ENCODE measurements around the gene PDK1. TPM values are rescaled to one million over a fixed set of nuclear protein-coding genes. Genes with fewer than 3 reads are reported as not detected.
"Not testable (repeated sequence)": the region's sequence is repeated elsewhere in the genome, so short reads cannot be mapped to it uniquely, and the experiment has no call there.

Gene PDK1
- total and polyA plus RNA-seq, 11 donors, result 6.7 to 69.0 (median 49.5) TPM

DNA sequence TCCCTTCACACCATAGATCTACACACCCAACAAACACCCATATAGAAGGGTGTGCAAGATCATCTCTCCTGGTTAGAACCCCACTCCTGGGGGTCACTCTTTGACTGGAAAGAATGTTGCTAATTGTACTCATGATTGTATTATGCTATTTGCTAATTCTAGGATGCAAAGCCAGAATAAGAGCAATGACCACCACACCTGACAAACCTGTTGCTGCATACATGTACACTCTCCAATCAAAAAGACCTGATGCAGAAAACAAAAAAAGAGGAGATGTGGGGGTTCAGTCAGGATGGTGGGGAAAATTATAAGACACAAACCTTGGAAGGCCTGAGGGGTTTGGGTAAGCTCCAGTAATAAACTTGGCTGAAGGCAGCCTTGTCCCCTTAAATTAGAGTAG is 36.9 kb upstream of the PDK1 start:
- no peak for DNase-seq
- Histone ChIP-seq H3K27me3 (no peaks in the 10 kb centered on the region), H3K27ac (no peak overlapping the region), H3K4me3 (no peak overlapping the region), H3K36me3 (no peaks in the 10 kb centered on the region), H3K4me1 (no peaks in the 10 kb centered on the region), H3K9me3 (peaks cover 0 to 22% (median under 1%) of the 10 kb centered on the region in 12 donors)
- intact Hi-C loops (cut with DNase I), result no loop called here
- no peak for ATAC-seq
- TF ChIP-seq POLR2A (IDR thresholded peaks at IDR 0.05), result no peak
- TF ChIP-seq, protein P1, sequence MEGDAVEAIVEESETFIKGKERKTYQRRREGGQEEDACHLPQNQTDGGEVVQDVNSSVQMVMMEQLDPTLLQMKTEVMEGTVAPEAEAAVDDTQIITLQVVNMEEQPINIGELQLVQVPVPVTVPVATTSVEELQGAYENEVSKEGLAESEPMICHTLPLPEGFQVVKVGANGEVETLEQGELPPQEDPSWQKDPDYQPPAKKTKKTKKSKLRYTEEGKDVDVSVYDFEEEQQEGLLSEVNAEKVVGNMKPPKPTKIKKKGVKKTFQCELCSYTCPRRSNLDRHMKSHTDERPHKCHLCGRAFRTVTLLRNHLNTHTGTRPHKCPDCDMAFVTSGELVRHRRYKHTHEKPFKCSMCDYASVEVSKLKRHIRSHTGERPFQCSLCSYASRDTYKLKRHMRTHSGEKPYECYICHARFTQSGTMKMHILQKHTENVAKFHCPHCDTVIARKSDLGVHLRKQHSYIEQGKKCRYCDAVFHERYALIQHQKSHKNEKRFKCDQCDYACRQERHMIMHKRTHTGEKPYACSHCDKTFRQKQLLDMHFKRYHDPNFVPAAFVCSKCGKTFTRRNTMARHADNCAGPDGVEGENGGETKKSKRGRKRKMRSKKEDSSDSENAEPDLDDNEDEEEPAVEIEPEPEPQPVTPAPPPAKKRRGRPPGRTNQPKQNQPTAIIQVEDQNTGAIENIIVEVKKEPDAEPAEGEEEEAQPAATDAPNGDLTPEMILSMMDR (IDR thresholded peaks at IDR 0.05), result no peak

DNA sequence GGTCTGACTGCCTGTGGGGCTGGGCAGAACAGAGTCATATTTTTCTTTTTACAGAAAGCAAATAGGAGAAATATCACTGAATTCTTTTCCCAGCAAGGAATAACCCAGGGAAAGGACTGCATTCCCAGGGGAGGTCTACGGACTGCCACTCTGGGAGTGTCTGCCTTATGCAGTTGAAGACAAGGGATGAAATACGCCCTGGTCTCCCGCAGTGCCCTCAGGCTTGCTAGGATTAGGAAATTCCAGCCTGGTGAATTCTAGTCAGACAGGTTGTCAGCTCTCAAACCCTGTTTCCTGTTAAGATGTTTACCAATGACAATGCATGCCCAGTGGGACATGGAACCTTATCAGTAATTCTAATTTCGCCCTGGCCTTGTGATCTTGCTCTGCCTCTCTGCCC is 30.3 kb upstream of the PDK1 start:
- Histone ChIP-seq H3K27me3 (no peaks in the 10 kb centered on the region), H3K9me3 (peaks cover 0 to 41% (median 9%) of the 10 kb centered on the region in 12 donors), H3K4me1 (no peaks in the 10 kb centered on the region), H3K4me3 (no peak overlapping the region), H3K27ac (no peak overlapping the region), H3K36me3 (no peaks in the 10 kb centered on the region)
- ATAC-seq, result no peak
- intact Hi-C loops (cut with DNase I), result no loop called here
- DNase-seq, result no peak
- no peak for TF ChIP-seq POLR2A (IDR thresholded peaks at IDR 0.05)
- TF ChIP-seq, protein P1 (IDR thresholded peaks at IDR 0.05), result no peak
- WGBS, 4 donors, result 92 to 97% (median 95%) methylated on average over 4 of the region's 4 CpGs

DNA sequence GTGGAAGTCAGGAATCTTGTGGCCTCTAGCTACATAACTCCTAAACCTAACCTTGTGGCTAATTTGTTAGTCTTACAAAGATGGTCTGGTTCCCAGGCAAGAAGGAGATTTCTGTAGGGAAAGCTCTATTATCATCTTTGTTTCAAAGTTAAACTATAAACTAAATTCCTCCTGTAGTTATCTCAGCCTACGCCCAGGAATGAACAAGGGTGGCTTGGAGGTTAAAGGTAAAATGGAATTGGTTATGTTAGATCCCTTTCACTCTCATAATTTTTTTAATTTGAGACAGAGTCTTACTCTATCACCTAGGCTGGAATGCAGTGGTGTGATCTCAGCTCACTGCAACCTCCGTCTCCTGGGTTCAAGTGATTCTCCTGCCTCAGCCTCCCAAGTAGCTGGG is 24.6 kb upstream of the PDK1 start:
- intact Hi-C loops (cut with DNase I), result no loop called here
- ATAC-seq, result no peak
- 95 to 100% (median 98%) methylated on average over 2 of the region's 2 CpGs for WGBS, 4 donors
- no peak for DNase-seq
- H3K4me3 ChIP-seq, result no peak overlapping the region
- TF ChIP-seq POLR2A (IDR thresholded peaks at IDR 0.05), result no peak
- TF ChIP-seq, protein P1 (IDR thresholded peaks at IDR 0.05), result no peak
- no peaks in the 10 kb centered on the region for H3K36me3 ChIP-seq
- H3K27ac ChIP-seq, result no peak overlapping the region
- H3K27me3 ChIP-seq, result no peaks in the 10 kb centered on the region
- no peaks in the 10 kb centered on the region for H3K4me1 ChIP-seq
- peaks cover 0 to 28% (median 1%) of the 10 kb centered on the region in 12 donors for H3K9me3 ChIP-seq

DNA sequence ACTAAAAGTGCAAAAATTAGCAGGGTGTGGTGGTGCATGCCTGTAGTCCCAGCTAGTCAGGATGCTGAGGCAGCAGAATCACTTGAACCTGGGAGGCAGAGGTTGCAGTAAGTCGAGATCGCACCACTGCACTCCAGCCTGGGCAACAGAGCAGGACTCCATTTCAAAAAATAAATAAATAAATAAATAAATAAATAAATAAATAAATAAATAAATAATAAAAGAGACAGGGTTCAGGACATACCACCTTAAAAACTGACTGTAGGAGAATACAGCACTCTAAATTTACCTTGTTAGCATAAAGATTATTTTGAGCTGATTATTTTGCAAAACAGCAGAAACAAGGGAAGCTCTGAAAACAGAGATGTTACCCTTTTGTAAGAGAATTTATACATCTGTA is 23.4 kb upstream of the PDK1 start:
- ATAC-seq; H3K4me1 ChIP-seq; DNase-seq; H3K36me3 ChIP-seq; H3K27me3 ChIP-seq; intact Hi-C loops (cut with DNase I); H3K4me3 ChIP-seq; H3K27ac ChIP-seq: not testable (repeated sequence)
- 97 to 100% (median 98%) methylated on average over 2 of the region's 2 CpGs for WGBS, 4 donors
- peaks cover 0 to 18% (median 0%) of the 10 kb centered on the region in 12 donors for H3K9me3 ChIP-seq

DNA sequence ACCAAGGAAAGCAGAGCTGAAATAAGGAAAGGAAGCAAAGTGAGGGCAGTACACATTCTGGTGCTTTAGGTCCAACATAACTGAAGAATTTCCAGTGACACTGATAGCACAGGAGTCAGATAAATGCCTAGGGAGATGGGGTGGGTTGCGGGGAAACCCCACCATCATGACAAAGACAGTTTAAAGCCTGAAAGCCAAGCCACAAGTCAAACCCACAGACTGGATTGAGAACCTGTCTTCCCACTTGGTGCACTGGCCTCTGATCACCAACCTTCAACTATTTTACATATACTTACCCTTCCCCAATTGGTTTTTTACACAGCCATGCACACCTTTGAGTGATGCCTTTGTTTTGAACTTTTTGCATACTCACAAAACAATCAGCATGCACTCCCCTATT is 22.2 kb upstream of the PDK1 start:
- intact Hi-C loops (cut with DNase I), result no loop called here
- WGBS, 4 donors, result 88 to 100% (median 97%) methylated on average over 1 of the region's 1 CpG
- no peak for ATAC-seq
- Histone ChIP-seq H3K36me3 (no peaks in the 10 kb centered on the region), H3K27ac (no peak overlapping the region), H3K27me3 (no peaks in the 10 kb centered on the region), H3K4me3 (no peak overlapping the region), H3K9me3 (peaks cover 0 to 13% (median 0%) of the 10 kb centered on the region in 12 donors), H3K4me1 (no peaks in the 10 kb centered on the region)
- DNase-seq, result no peak
- TF ChIP-seq, protein P1 (IDR thresholded peaks at IDR 0.05), result no peak

All from heart left ventricle (tissue), 16 donors.